NOMO-1 treated with dmso at 0.1 percent for 144 hours (cell line): ENCODE results near the gene ATP2B2.

Source experiments
- DNase-seq: peaks from one replicate; lab custom pipeline; 2025; ENCODE audit not compliant: unreplicated experiment; lab: John Stamatoyannopoulos, UW

ATP2B2 gene

GRCh38 chr3:10434144-10434937 lies 71.0 kb downstream of the ATP2B2 start:
- no peak for DNase-seq

DNA sequence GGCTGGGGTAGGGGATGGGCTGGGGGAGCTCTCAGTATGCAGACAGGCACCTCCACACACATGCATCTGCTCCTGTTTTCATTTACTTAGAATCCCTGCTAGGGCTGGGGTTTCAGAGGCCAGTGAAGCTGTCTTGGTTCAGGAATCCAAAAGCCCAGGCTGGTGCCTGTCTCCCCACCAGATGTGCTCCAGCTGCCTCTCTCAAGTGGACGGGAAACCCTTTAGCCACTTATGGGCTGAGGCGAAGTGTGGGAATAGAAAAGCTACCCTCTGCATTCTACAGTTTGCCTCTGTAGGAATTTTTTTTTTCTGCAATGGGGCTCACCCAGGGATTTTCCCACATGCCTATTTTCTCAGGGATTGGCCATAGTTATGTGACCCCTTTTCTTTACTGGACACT lies 72.5 kb downstream of the ATP2B2 start:
- DNase-seq = no peak

- DNase-seq = no peak
Observed at GRCh38 chr3:10432156-10432845, 73.1 kb downstream of the ATP2B2 start.

GRCh38 chr3:10430805-10431204 lies 74.6 kb downstream of the ATP2B2 start:
- no peak for DNase-seq

DNA sequence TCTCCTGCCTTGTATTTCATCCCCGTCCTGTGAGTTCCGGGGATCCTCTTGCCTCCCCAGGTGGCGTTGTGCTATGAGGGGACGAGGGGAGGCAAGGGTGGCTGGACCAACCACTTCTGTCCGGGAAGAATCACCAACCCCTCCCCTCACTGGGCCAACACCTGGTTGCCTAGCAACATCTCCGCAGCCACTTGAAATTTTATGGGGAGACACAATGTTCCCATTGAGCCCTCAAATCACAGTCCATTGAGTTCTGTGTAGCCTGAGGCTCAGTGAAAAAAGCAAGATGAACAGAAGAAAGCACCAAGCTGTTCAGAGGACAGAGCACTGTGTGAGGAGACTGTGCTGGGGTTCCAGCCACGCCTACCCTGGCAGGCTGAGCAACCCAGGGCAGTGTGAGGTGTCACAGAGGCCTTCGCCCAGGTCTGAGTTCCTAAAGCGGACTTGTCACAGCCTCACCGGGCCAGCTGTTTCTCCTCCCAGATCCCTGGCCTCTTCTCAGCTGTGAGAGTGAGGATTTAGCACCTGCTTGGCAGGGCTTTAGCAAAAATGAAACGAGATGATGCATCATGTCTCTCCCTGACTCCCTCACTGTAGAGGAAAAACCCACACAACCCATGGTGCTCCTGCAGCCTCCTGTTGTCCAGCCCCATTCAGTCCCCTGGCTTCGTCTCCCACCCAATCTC lies 76.8 kb downstream of the ATP2B2 start:
- no peak for DNase-seq

GRCh38 chr3:10426346-10427220 lies 78.8 kb downstream of the ATP2B2 start:
- peak; percentile 42 for DNase-seq

DNA sequence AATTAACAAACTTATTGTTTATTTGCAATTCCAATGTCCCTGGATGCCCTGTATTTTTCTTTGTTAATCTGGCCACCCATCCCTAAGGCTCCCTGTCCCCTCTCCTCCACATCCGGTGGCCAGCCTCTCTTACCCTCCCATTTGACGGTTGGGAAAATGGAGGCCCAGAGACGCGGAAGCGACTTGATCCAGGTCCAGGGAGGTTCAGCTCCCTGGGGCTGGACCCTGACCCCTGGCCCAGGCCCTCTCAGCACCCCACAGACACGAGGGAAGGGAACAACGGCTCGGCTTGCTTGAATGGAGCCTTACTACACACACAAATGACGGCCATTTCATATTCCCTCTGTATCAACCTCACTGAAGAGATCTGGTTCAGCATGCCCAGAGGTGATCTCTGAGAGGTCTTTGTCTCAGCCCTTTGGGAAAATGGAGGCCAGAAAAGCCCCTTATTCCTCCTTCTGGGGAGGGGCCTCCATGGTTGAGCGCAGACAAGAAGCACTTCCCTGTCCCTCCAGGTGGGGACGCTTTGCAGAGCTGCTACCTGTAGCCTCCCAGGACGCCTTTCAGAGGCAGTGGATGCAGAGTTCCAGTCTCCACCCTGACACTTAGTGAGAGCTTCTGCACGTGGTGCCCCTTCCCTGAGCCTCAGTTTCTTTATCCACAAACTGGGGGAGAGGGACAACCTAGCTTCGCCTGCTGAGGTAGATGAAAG lies 82.1 kb downstream of the ATP2B2 start:
- DNase-seq = no peak

DNA sequence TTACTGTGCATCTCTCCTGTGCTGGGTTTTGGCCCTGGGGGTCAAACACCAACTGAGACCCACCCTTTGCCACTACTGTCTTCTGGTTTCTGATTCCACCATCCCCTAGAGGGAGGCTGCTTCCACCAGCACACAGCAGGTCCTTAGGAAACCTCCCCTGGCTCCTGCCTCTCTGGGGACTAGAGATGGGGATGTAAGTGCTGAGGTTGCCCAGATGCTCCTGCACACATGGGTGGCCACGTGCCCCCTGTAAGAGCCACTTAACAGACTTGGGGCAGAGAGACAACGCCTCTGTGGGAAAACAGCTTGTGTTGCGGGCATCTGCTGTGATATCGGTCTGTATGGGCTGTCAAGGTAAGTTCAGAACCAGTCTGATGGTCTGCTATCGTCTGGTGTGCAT lies 83.4 kb downstream of the ATP2B2 start:
- DNase-seq = no peak

DNA sequence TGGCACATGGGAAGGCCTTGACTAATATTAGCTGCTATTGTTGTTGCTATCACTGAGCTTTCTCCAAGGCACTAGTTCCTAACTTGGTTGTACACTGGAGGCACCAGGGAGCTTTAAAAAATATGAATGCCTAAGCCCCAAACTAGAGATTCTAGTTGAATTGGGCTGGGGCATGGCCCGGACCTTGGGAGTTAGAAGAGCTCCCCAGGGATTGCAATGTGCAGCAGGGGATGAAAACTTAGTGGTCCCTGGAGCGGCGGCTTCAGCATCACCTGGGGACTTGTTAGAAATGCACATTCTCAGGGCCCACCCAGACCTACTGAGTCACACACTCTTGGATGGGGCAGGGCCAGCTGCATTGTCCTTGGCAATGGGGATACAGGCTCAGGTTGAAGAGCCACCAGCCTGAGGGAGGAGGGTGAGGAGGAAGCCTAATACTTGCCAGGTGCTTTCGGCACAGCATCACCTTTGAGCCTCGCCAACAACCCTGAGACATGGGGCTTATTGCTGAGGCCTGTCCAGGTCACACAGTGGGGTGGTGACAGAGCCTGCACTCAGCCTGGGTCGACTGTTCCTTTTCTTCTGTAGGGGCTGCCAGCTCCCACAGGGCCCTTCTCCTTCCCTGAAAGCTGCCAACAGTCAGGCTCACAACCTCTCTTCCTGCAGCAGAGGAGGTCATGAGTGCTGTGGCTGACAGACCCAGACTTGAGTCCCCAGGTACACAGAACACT lies 84.5 kb downstream of the ATP2B2 start:
- no peak for DNase-seq

- DNase-seq = no peak
Observed at GRCh38 chr3:10419637-10420232, 85.7 kb downstream of the ATP2B2 start.

DNA sequence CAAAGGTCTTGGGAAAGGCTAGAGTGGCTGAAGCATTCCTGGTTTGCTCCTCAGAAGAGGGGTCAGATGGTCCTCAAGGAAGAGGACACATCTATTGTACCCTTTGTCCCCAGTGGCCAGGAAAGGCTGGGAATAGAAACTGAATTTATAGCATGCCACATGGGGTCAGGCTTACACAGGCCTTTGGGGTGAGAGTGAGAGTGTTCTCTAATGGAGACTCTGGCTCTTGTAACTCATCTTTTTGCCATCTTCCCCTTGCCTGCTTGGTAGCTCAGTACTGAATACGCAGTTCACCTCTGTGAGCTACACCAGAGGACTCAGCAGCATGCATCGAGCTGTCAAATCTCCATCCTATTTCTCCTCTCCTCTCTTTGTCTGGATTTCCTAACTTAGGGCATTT lies 87.5 kb downstream of the ATP2B2 start:
- peak; percentile 26 for DNase-seq

DNA sequence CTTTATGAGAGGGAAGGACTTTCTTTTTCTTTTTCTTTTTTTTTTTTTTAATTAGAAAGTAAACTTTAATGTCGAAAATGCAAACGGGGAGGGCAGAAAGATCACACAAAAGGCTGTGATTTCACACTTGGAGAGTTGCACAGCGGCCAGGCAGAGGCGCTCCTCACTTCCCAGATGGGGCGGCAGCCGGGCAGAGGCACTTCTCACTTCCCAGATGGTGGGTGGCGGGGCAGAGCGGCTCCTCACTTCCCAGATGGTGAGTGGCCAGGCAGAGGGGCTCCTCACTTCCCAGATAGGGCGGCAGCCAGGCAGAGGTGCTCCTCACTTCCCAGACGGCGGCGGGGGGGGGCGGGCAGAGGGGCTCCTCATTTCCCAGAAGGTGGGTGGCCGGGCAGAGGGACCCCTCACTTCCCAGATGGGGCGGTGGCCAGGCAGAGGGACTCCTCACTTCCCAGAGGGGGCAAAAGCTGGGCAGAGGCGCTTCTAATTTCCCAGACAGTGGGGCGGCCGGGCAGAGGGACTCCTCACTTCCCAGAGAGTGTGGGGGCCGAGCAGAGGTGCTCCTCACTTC lies 88.6 kb downstream of the ATP2B2 start:
- DNase-seq = no peak

GRCh38 chr3:10413041-10413440 lies 92.3 kb downstream of the ATP2B2 start:
- DNase-seq = no peak

DNA sequence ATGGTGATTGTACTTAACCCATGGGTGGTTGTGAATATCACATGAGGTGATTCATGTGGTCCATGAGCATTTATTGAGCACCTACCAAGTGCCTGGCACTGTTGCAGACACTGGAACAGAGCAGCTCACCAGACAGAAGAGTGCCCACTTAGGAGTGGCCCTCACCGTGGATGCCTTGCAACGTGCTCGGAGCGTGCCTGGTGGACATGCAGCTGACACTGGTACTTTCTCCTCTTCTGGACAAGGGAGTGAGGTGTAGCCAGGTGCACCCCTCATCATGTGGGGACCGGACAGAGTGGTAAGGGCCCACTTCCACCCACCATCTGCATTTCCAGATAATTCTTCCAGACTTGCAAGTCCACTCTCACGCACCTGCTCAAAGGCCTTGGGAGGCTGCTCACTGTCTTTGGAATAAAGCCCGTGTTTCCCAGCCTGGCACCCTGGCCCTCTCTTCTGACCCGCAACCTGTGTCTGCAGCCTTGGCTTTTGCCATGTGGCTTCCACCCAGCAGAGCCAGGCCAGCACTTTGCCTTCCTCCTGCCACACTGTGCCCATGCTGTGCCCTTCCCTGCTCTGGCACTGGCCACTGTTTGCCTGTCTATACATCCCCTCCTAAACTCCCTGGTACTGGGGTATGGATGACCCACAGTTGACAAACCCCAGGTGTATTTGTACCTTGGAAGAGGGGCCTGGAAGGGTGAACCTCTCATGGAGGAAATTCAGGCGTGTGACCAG lies 93.6 kb downstream of the ATP2B2 start:
- DNase-seq = no peak

- no peak for DNase-seq
Observed at GRCh38 chr3:10410383-10411002, 94.9 kb downstream of the ATP2B2 start.

GRCh38 chr3:10408680-10409079 lies 96.7 kb downstream of the ATP2B2 start:
- no peak for DNase-seq

- DNase-seq = no peak
Observed at GRCh38 chr3:10407361-10407760, 98.0 kb downstream of the ATP2B2 start.

GRCh38 chr3:10406414-10406813 lies 99.0 kb downstream of the ATP2B2 start:
- DNase-seq = no peak
